Peyer's patch (tissue), 4 donors: Measurements from ENCODE around the gene PELI2. TPM values are rescaled to one million over a fixed set of nuclear protein-coding genes. Genes with fewer than 3 reads are reported as not detected.

Experiments
- DNase-seq, 3 donors: peaks; one replicate each; pipeline ENCODE4 v3.0.0-alpha.2; 2017 to 2019
- H3K27ac ChIP-seq, 4 donors: fragments of 200-600 bp; sonication (generic); one replicate each; pipeline ENCODE4 v1.5.1; 2016 to 2019
- H3K27me3 ChIP-seq, 2 donors: fragments of 200-600 bp; sonication (generic); one replicate each; pipeline ENCODE4 v1.5.1; 2019
- H3K36me3 ChIP-seq, 3 donors: fragments of 200-600 bp; sonication (generic); one replicate each; pipeline ENCODE4 v1.5.1; 2016 to 2019
- H3K4me1 ChIP-seq, 4 donors: fragments of 200-600 bp; sonication (generic); one replicate each; pipeline ENCODE4 v1.5.1; 2016 to 2019
- H3K4me3 ChIP-seq, 4 donors: fragments of 200-600 bp; sonication (generic); 1 replicate in 3 of 4; 2 replicates in 1 of 4; pipeline ENCODE4 v1.5.1; 2016 to 2019; ENCODE audit warnings: mild to moderate bottlenecking in 1 of 4
- H3K9me3 ChIP-seq, 4 donors: fragments of 200-600 bp; sonication (generic); one replicate each; pipeline ENCODE4 v1.5.1; 2016 to 2019; ENCODE audit warnings: mild to moderate bottlenecking in 1 of 4
- POLR2A ChIP-seq, 2 donors: fragments of 450-650 bp; IDR thresholded peaks; one replicate each; pipeline ENCODE4 v1.5.1; 2017; ENCODE audit warnings: antibody characterized with exemption in 2 of 2, mild to moderate bottlenecking in 2 of 2, moderate library complexity in 2 of 2
- total RNA-seq, 4 donors: library from RNA; depleted of rRNA; stranded (reverse); fragments of >200 nt; gene quantifications; one replicate each; pipeline ENCODE4 v1.1.0, GENCODE V29; 2016
- TF ChIP-seq, protein P1 (sequence below), 6 experiments: fragments of 450-650 bp in 4 of 6; fragments of 200-600 bp in 2 of 6; sonication (generic) in 1 of 6; IDR thresholded peaks; one replicate each; pipeline ENCODE4 v1.5.1; 2017 to 2019; ENCODE audit warnings: antibody characterized with exemption in 6 of 6, mild to moderate bottlenecking in 3 of 6, moderate library complexity in 1 of 6

PELI2 gene
- total RNA-seq, 4 donors from 2014 or later = 15.2 to 28.9 (median 18.6) TPM

DNA sequence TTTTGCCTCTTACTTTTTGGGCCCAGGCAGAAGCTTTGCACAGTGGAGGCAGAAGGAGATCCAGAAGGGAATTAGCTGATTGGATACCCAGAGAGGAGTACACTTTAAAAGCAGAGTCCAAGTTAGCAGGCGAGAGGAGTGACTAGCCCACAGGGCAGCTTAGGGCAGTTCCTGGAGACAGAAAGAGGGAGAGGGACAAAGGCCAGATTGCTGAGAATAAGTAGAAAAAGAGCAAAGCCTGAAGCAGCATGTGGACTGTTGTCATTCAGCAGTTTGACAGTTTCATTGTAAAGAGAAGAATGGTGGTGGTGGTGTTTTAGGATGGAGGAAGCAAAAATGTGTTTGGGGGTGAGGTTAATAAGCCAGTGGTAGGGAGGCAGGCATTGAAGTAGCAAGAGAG lies 95.1 kb downstream of the PELI2 start:
- Histone ChIP-seq H3K27me3 (no peaks in the 10 kb centered on the region), H3K27ac (no peak overlapping the region), H3K4me1 (peaks cover 0 to 11% (median 0%) of the 10 kb centered on the region in 4 donors), H3K9me3 (no peaks in the 10 kb centered on the region), H3K4me3 (no peak overlapping the region), H3K36me3 (no peaks in the 10 kb centered on the region)
- no peak for TF ChIP-seq POLR2A (IDR thresholded peaks at IDR 0.05)
- TF ChIP-seq, protein P1, sequence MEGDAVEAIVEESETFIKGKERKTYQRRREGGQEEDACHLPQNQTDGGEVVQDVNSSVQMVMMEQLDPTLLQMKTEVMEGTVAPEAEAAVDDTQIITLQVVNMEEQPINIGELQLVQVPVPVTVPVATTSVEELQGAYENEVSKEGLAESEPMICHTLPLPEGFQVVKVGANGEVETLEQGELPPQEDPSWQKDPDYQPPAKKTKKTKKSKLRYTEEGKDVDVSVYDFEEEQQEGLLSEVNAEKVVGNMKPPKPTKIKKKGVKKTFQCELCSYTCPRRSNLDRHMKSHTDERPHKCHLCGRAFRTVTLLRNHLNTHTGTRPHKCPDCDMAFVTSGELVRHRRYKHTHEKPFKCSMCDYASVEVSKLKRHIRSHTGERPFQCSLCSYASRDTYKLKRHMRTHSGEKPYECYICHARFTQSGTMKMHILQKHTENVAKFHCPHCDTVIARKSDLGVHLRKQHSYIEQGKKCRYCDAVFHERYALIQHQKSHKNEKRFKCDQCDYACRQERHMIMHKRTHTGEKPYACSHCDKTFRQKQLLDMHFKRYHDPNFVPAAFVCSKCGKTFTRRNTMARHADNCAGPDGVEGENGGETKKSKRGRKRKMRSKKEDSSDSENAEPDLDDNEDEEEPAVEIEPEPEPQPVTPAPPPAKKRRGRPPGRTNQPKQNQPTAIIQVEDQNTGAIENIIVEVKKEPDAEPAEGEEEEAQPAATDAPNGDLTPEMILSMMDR (IDR thresholded peaks at IDR 0.05) = no peak
- DNase-seq = no peak

DNA sequence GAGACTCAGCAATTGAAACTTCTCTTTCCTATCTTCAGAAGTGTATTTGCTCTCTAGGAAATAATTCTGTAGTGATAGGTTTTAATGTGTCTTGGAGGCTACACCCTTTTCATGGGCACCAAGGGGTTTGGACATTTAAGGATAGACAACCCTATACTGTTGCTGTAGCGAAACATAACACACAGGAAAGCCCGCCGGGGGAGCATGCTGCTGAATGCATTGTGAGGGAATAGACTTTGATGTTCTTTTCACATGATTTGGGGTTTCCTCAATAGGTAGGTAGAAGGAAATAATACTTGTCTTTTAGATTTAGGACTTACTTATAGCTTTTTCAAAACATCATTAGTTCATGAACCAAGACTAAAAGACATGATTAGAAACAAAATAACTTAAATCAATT lies 97.0 kb downstream of the PELI2 start:
- no peak for DNase-seq
- H3K27me3 ChIP-seq = no peaks in the 10 kb centered on the region
- H3K4me1 ChIP-seq = peaks cover 0 to 8% (median 0%) of the 10 kb centered on the region in 4 donors
- TF ChIP-seq, protein P1 (IDR thresholded peaks at IDR 0.05) = no peak
- TF ChIP-seq POLR2A (IDR thresholded peaks at IDR 0.05) = no peak
- no peak overlapping the region for H3K4me3 ChIP-seq
- no peaks in the 10 kb centered on the region for H3K36me3 ChIP-seq
- H3K27ac ChIP-seq = no peak overlapping the region
- H3K9me3 ChIP-seq = no peaks in the 10 kb centered on the region

DNA sequence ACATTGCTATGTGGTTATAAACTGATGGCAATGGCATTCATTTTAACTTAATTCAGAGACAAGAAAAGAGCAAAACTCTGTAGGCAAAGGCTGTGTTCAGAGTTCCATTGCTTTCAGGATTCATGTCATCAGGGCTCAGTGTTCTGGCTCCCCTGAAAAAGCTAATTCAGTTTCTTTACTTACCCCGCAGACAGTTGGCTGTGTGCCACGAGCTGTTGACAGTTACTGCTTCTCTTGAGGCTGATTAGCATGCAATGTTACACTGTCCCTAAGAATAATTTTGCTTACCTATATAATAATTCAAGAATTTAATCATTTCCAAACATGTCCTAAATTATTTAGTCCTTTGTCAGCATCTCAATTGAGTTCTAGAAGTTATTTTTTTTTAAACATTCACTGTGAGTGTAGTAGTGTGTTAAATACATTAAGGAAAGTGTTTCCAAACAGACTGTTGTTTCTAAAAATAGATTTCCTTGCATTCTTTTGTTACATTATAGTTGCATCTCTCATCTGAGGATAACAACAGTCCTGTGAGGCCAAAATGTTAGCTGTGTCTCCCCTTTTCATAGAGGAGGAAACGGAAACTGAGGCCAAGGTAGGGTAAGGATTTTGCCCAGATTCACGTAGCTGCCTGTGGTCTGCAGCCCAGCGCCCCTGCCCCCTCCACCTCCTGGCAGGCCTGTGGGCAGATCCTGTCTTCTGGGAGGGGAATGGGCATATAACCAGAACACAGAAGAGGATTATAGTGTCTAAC lies 98.6 kb downstream of the PELI2 start:
- H3K9me3 ChIP-seq = no peaks in the 10 kb centered on the region
- peaks cover 0 to 8% (median 0%) of the 10 kb centered on the region in 4 donors for H3K4me1 ChIP-seq
- TF ChIP-seq POLR2A (IDR thresholded peaks at IDR 0.05) = no peak
- TF ChIP-seq, protein P1 (IDR thresholded peaks at IDR 0.05) = no peak
- peak in 2 of 3 donors; percentile 35 to 58 for DNase-seq
- no peaks in the 10 kb centered on the region for H3K36me3 ChIP-seq
- no peaks in the 10 kb centered on the region for H3K27me3 ChIP-seq
- H3K4me3 ChIP-seq = no peak overlapping the region
- no peak overlapping the region for H3K27ac ChIP-seq

DNA sequence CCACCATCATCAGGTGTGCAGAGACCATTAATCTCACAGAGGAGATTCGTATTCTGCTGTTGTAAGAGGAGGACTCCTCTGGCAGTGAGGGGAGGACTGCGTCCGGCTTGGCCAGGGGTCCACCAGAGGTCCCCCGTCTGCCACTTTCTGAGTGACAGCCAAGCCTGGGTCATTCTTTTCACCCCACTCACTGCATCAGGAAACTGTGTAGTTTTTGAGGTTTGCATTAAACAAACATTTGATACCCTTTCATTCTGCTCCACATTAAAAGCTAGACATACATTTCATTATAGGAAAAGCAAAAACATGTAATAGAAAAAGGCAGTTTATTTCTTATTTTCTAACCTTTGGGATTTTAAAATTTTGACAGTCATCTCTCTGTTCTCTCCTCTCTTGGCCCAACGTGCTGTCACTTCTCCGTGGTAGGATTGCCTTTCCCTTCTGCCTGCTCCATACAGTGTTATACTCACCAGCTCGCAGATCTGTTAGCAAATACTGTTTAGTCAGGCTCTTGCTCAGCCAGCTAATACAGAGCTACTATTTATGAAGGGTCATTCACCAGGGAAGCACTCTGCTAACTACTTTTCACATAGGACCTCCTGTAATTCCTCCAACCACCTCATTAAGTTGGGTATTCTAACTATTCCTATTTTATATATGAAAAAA lies 99.3 kb downstream of the PELI2 start:
- Histone ChIP-seq H3K36me3 (no peaks in the 10 kb centered on the region), H3K4me1 (peaks cover 0 to 8% (median 0%) of the 10 kb centered on the region in 4 donors)

DNA sequence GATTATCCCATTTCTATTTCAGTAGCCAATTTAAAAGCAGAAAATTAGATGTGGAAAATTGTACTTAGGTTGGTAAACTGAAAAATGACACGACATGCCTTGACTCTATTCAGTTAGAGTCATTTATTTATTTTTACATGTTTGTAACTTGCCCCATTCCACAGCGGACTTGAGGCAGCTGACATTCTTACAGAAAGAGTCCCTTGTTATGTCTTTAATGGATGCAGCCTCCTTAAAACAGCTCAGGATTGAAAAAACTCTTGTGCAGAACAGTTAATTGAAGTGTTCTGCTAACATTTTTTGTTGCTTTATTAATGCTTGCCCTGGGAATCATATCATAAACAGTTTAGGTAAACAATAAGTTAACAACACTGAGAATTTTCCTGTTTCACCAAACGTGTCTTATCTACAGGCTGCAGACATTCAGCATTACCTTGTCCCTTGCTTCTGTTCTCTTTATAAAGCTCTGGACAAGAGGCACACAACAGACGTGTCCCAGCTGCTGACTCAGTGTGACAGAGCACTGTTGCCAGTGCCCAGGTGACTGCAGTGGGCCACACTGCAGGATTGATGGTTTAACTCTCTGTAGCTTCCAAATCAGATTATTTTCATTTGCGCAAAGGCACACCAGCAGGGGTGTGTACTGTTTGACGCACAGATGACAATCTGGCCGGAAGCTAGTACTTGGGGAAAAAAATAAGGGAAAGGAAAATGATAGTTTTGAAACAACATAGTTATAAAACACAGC lies 101.6 kb downstream of the PELI2 start:
- no peak for DNase-seq
- Histone ChIP-seq H3K9me3 (no peaks in the 10 kb centered on the region), H3K36me3 (no peaks in the 10 kb centered on the region), H3K27me3 (no peaks in the 10 kb centered on the region), H3K4me3 (no peak overlapping the region), H3K27ac (peak overlapping the region in 1 of 4 donors; percentile 0), H3K4me1 (peaks cover 0 to 12% (median 0%) of the 10 kb centered on the region in 4 donors)
- TF ChIP-seq, protein P1 (IDR thresholded peaks at IDR 0.05) = no peak
- no peak for TF ChIP-seq POLR2A (IDR thresholded peaks at IDR 0.05)

More for the DNA sequence above, 99.3 kb downstream of the PELI2 start:
- Histone ChIP-seq H3K4me3 (no peak overlapping the region), H3K9me3 (no peaks in the 10 kb centered on the region), H3K27me3 (no peaks in the 10 kb centered on the region), H3K27ac (no peak overlapping the region)
- TF ChIP-seq, protein P1 (IDR thresholded peaks at IDR 0.05) = no peak
- TF ChIP-seq POLR2A (IDR thresholded peaks at IDR 0.05) = no peak
- no peak for DNase-seq
